Calu3 (cell line): ENCODE data around the gene CDC42SE2. TPM values are rescaled to one million over a fixed set of nuclear protein-coding genes. Genes with fewer than 3 reads are reported as not detected.
"Not testable (repeated sequence)": the region's sequence is repeated elsewhere in the genome, so short reads cannot be mapped to it uniquely, and the experiment has no call there.

Experiments
- BruUV-seq: library from RNA; stranded (reverse); fragments of 400-500 nt; replicated peaks from 2 replicates; lab custom pipeline; 2021; lab: Mats Ljungman, UMichigan
- CTCF ChIA-PET: fragments of 300-600 bp; sonication (Branson Sonifier 250); formaldehyde crosslinking; loops from one replicate; lab custom pipeline; 2022; ENCODE audit warnings: antibody characterized with exemption; lab: Charles Lee
- DNase-seq: peaks from one replicate; pipeline ENCODE4 v3.0.0; 2022
- H3K27ac Mint-ChIP-seq: one replicate; pipeline ENCODE4 v1.8.0; 2022; ENCODE audit warnings: mixed read lengths; ENCODE audit not compliant: unreplicated experiment
- H3K27me3 Mint-ChIP-seq: one replicate; pipeline ENCODE4 v1.8.0; 2022; ENCODE audit warnings: mixed read lengths; ENCODE audit not compliant: unreplicated experiment
- H3K36me3 Mint-ChIP-seq: one replicate; pipeline ENCODE4 v1.8.0; 2022; ENCODE audit warnings: mild to moderate bottlenecking, moderate library complexity, mixed read lengths; ENCODE audit not compliant: insufficient read depth, unreplicated experiment
- H3K4me1 Mint-ChIP-seq: one replicate; pipeline ENCODE4 v1.8.0; 2022; ENCODE audit warnings: mild to moderate bottlenecking, low read depth, mixed read lengths; ENCODE audit not compliant: unreplicated experiment
- H3K4me3 Mint-ChIP-seq: one replicate; pipeline ENCODE4 v1.8.0; 2022; ENCODE audit warnings: mild to moderate bottlenecking, low read depth, moderate library complexity, mixed read lengths; ENCODE audit not compliant: unreplicated experiment
- H3K9me3 Mint-ChIP-seq: one replicate; pipeline ENCODE4 v1.8.0; 2022; ENCODE audit warnings: low read depth, mixed read lengths; ENCODE audit not compliant: unreplicated experiment
- intact Hi-C: fragments of 100-400 bp; cut with micrococcal nuclease; formaldehyde crosslinking; loops from one replicate; pipeline ENCODE4 v1.10.0; 2022; ENCODE audit not compliant: unreplicated experiment
- total RNA-seq: library from RNA; stranded (reverse); gene quantifications from 2 replicates; pipeline ENCODE4 v1.2.3, GENCODE V29; 2022
- TF ChIP-seq, protein P1 (sequence below): fragments of 200-600 bp; IDR thresholded peaks from one replicate; pipeline ENCODE4 v1.8.0; 2022; ENCODE audit warnings: antibody characterized with exemption; ENCODE audit not compliant: unreplicated experiment

Gene CDC42SE2
- total RNA-seq, 1 experiment from 2014 or later: 63.9 TPM

DNA sequence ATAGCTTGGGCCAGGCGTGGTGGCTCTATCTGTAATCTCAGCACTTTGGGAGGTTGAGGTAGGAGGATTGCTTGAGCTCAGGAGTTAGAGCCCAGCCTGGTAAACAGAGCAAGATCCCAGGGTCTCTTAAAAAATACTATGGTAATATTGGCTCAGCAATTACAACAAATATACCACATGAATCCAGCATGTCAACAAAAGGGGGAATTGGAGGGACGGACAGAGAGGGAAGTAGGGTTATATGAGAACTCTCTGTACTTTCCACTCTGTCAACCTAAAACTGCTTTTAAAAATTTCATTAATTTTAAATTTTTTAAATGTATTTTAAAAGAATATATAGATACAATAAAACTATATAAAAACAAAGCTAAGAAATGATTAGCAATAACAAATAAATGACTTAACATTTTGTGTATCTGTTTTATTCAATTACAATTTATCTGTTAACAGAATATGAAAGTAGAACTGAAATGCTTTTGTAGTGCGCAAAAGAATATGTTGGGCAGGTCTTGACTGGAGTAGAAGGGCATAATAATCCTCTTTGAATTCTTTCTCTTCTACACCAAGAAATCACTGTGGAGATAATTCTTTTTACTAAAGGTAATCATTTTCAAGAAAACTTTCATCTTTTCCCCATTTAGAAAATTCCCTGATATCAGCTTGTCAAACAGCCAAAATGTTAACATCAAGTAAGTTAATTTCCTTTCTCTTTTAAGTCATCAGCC, 12.9 kb upstream of the CDC42SE2 start:
- CTCF ChIA-PET: interaction anchor here (0.8 to 1.2 kb wide), 2 partner anchors 8 to 11 kb away, joined by 3 to 5 read pairs; no protein-coding TSS in a partner anchor
- BruUV-seq: no TSS peak

DNA sequence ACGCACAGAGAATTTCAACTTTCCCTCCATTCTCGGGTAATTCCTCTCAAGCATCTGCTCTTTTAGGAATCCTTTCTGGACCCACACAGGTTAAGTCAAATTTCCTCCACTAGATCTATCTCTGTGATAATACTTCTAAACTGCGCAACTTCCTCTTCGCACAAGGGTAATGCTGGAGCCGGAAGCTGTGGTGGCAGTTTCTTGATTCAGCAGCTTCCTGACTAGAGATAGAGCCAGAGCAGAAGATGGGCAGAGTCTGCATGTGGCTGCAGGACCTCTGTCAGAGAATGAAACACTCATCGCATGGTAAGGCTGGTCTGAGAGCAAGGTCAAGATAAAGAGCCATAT, 11.1 kb upstream of the CDC42SE2 start:
- BruUV-seq: no TSS peak
- intact Hi-C loops: no loop called here
- Mint-ChIP-seq H3K4me1 (peaks cover 3% of the 10 kb centered on the region), H3K27ac (no peak overlapping the region), H3K4me3 (no peak overlapping the region), H3K27me3 (no peaks in the 10 kb centered on the region), H3K36me3 (no peaks in the 10 kb centered on the region), H3K9me3 (no peaks in the 10 kb centered on the region)
- CTCF ChIA-PET: no interaction called here
- DNase-seq: no peak
- TF ChIP-seq, protein P1, sequence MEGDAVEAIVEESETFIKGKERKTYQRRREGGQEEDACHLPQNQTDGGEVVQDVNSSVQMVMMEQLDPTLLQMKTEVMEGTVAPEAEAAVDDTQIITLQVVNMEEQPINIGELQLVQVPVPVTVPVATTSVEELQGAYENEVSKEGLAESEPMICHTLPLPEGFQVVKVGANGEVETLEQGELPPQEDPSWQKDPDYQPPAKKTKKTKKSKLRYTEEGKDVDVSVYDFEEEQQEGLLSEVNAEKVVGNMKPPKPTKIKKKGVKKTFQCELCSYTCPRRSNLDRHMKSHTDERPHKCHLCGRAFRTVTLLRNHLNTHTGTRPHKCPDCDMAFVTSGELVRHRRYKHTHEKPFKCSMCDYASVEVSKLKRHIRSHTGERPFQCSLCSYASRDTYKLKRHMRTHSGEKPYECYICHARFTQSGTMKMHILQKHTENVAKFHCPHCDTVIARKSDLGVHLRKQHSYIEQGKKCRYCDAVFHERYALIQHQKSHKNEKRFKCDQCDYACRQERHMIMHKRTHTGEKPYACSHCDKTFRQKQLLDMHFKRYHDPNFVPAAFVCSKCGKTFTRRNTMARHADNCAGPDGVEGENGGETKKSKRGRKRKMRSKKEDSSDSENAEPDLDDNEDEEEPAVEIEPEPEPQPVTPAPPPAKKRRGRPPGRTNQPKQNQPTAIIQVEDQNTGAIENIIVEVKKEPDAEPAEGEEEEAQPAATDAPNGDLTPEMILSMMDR: no peak

More for the DNA sequence above, 12.9 kb upstream of the CDC42SE2 start:
- DNase-seq: no peak
- no peaks in the 10 kb centered on the region for H3K27me3 Mint-ChIP-seq
- no peak overlapping the region for H3K4me3 Mint-ChIP-seq
- H3K9me3 Mint-ChIP-seq: no peaks in the 10 kb centered on the region
- H3K36me3 Mint-ChIP-seq: no peaks in the 10 kb centered on the region
- H3K4me1 Mint-ChIP-seq: no peaks in the 10 kb centered on the region
- intact Hi-C loops: no loop called here
- TF ChIP-seq, protein P1: no peak
- H3K27ac Mint-ChIP-seq: no peak overlapping the region

DNA sequence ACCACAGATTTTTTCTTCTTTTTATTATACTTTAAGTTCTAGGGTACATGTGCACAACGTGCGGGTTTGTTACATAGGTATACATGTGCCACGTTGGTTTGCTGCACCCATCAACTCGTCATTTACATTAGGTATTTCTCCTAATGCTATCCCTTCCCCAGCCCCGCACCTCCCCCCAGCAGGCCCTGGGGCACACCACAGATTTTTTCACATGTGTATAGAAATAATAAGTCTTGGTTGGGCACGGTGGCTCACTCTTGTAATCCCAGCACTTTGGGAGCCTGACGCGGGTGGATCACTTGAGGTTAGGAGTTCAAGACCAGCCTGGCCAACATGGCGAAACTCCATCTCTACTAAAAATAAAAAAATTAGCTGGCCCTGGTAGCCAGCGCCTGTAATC, 9.8 kb upstream of the CDC42SE2 start:
- H3K27ac Mint-ChIP-seq, DNase-seq, H3K4me3 Mint-ChIP-seq, CTCF ChIA-PET, intact Hi-C loops, BruUV-seq, H3K9me3 Mint-ChIP-seq, H3K36me3 Mint-ChIP-seq, H3K27me3 Mint-ChIP-seq: not testable (repeated sequence)
- H3K4me1 Mint-ChIP-seq: peaks cover 16% of the 10 kb centered on the region

DNA sequence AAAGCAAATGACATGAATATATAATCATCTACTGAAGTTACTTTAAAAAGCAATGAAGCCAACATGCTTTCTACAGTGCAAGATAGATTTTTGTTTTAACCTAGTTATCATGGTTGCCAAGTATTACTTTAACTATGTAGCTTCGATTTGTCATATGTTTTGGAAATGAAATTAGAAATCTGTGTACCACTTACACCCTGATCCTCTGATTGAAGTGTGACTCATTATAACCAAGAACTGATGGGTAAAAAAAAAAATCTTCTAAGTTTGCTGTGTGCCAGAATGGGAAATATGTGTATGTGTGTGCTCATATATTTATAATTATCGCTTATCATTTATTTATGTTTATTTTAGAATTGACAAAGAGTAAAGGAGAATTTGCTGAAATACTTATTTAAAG, 9.1 kb upstream of the CDC42SE2 start:
- no peak for DNase-seq
- intact Hi-C loops: no loop called here
- BruUV-seq: no TSS peak
- Mint-ChIP-seq H3K36me3 (no peaks in the 10 kb centered on the region), H3K9me3 (peaks cover 3% of the 10 kb centered on the region), H3K4me1 (peaks cover 23% of the 10 kb centered on the region), H3K27ac (no peak overlapping the region), H3K27me3 (no peaks in the 10 kb centered on the region), H3K4me3 (no peak overlapping the region)
- CTCF ChIA-PET: no interaction called here
- TF ChIP-seq, protein P1: no peak

DNA sequence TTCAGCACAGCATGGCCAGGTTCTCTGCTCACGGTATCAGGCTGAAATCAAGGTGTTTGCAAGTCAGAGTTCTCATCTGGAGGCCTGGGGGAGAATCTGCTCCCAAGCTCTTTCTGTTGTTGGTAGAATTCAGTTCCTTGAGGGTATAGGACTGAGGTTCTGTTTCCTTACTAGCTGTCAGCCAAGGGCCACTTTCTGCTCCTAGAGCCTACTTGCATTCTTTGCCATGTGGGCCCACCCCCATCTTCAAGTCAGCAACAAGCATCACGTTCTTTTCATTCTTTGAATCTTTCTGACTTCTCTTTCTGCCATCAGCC, 7.4 kb upstream of the CDC42SE2 start:
- CTCF ChIA-PET: no interaction called here
- TF ChIP-seq, protein P1: no peak
- H3K36me3 Mint-ChIP-seq: no peaks in the 10 kb centered on the region
- H3K9me3 Mint-ChIP-seq: peaks cover 3% of the 10 kb centered on the region
- intact Hi-C loops: no loop called here
- no peak overlapping the region for H3K4me3 Mint-ChIP-seq
- no peak for DNase-seq
- H3K4me1 Mint-ChIP-seq: peaks cover 25% of the 10 kb centered on the region
- no TSS peak for BruUV-seq
- no peak overlapping the region for H3K27ac Mint-ChIP-seq
- H3K27me3 Mint-ChIP-seq: no peaks in the 10 kb centered on the region
